ENCODE data around the gene NAA15. TPM values are rescaled to one million over a fixed set of nuclear protein-coding genes. Genes with fewer than 3 reads are reported as not detected.

NAA15 gene
- total RNA-seq, 1 donor from 2014 or later = 35.3 TPM

DNA sequence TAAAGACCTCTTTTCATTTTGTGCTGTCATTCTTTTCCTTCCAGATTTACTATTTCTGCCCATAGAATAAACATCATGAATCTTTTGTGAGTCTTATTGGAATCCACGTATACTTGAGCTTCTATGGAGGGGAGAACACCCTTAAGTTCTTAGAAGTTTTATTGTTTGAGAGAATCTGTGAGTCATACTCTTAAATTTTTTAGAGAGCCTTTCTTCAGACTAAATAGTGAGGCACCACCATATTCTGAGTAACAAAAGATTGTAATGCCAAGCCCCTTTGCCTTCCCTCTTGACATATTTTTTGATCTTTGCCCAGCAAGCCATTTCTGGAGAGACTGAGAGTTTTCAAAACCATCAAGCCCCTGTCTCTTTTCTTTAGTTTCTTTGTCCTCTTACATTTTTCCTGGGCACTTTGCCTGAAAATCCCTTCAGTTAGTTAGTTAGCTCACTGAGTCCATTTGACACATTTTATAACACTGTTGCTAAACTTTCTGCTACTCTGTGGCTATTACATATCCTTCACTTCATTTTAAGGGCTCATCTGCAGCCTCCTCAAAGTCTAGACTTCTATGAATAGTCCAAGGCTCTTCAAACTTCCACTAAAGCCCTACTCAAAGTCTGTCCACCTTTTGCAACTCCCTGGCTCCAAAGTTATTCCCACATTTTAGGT lies 66.3 kb downstream of the NAA15 start:
- Mint-ChIP-seq H3K9me3 (ENCODE audit: low read depth) (no peaks in the 10 kb centered on the region), H3K36me3 (ENCODE audit: low read depth) (peaks cover 11% of the 10 kb centered on the region), H3K27ac (ENCODE audit: unreplicated experiment) (peak overlapping the region; percentile 41), H3K27me3 (ENCODE audit: low read depth) (no peaks in the 10 kb centered on the region), H3K4me1 (ENCODE audit: low read depth) (peaks cover 38% of the 10 kb centered on the region), H3K4me3 (ENCODE audit: unreplicated experiment) (no peak overlapping the region)
- TF ChIP-seq, protein P1, sequence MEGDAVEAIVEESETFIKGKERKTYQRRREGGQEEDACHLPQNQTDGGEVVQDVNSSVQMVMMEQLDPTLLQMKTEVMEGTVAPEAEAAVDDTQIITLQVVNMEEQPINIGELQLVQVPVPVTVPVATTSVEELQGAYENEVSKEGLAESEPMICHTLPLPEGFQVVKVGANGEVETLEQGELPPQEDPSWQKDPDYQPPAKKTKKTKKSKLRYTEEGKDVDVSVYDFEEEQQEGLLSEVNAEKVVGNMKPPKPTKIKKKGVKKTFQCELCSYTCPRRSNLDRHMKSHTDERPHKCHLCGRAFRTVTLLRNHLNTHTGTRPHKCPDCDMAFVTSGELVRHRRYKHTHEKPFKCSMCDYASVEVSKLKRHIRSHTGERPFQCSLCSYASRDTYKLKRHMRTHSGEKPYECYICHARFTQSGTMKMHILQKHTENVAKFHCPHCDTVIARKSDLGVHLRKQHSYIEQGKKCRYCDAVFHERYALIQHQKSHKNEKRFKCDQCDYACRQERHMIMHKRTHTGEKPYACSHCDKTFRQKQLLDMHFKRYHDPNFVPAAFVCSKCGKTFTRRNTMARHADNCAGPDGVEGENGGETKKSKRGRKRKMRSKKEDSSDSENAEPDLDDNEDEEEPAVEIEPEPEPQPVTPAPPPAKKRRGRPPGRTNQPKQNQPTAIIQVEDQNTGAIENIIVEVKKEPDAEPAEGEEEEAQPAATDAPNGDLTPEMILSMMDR (IDR thresholded peaks at IDR 0.05) = no peak
- no peak for DNase-seq (ENCODE audit: low spot score)

DNA sequence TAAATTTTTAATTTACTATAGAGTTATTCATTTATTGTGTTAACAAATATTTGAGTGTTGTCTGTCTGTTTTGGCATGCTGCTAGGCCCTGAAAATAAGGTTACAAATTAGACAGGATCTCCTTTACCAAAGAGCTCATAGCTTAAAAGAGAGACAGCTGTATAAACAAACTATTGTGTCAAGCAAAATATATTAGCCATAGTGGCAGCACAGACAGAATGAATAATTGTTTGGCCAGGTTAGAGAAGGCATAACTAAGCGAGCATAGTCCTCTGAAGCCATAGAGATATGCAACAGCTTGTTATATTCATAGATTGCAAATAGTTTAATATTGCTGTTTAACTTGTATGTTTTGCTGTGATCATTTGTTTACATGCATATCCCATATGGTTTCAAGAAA lies 67.7 kb downstream of the NAA15 start:
- Mint-ChIP-seq H3K27me3 (ENCODE audit: low read depth) (no peaks in the 10 kb centered on the region), H3K36me3 (ENCODE audit: low read depth) (peaks cover 15% of the 10 kb centered on the region), H3K27ac (ENCODE audit: unreplicated experiment) (no peak overlapping the region), H3K4me3 (ENCODE audit: unreplicated experiment) (no peak overlapping the region), H3K4me1 (ENCODE audit: low read depth) (peaks cover 29% of the 10 kb centered on the region), H3K9me3 (ENCODE audit: low read depth) (no peaks in the 10 kb centered on the region)
- TF ChIP-seq, protein P1 (IDR thresholded peaks at IDR 0.05) = no peak
- no peak for DNase-seq (ENCODE audit: low spot score)

DNA sequence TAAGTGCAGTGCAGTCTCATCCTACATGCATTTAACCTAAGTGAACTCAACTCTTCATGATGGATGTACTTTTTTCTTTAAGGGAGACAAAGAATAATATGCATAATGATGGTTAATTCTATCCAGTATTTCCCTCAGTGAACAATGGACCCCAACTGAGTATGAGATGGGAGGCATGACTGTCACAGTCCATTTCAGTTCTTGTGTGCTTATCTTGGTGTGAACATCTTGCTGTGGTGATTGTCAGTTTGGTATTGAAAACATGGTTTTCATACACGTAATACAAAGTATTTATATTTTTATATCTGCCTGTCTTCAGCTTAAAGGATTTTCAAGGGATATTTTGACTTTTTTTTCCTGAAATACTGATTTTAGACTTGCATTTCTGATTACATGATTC lies 72.9 kb downstream of the NAA15 start:
- Mint-ChIP-seq H3K4me1 (ENCODE audit: low read depth) (peaks cover 2% of the 10 kb centered on the region), H3K9me3 (ENCODE audit: low read depth) (no peaks in the 10 kb centered on the region), H3K27me3 (ENCODE audit: low read depth) (no peaks in the 10 kb centered on the region), H3K36me3 (ENCODE audit: low read depth) (peaks cover 23% of the 10 kb centered on the region), H3K27ac (ENCODE audit: unreplicated experiment) (no peak overlapping the region), H3K4me3 (ENCODE audit: unreplicated experiment) (no peak overlapping the region)
- TF ChIP-seq, protein P1 (IDR thresholded peaks at IDR 0.05) = no peak
- no peak for DNase-seq (ENCODE audit: low spot score)

DNA sequence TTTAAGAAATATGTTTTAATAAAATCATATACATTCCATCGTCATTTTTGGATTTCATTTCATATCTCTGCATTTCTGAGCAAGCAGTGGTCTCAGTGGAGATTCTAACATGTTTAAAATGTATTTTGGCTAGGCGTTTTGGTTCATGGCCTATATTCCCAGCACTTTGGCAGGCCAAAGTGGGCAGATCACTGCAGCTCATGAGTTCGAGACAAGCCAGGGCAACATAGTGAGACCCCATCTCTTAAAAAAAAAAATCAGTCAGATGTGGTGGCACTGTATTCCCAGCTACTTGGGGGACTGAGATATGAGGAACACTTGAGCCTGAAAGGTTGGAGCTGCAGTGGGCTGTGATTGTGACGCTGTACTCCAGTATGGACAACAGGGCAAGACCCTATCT lies 85.1 kb downstream of the NAA15 start:
- TF ChIP-seq, protein P1 (IDR thresholded peaks at IDR 0.05) = no peak
- no peak for DNase-seq (ENCODE audit: low spot score)
- H3K27ac Mint-ChIP-seq (ENCODE audit: unreplicated experiment) = no peak overlapping the region
- no peaks in the 10 kb centered on the region for H3K4me1 Mint-ChIP-seq (ENCODE audit: low read depth)
- peaks cover 9% of the 10 kb centered on the region for H3K36me3 Mint-ChIP-seq (ENCODE audit: low read depth)
- H3K27me3 Mint-ChIP-seq (ENCODE audit: low read depth) = no peaks in the 10 kb centered on the region
- H3K4me3 Mint-ChIP-seq (ENCODE audit: unreplicated experiment) = no peak overlapping the region
- no peaks in the 10 kb centered on the region for H3K9me3 Mint-ChIP-seq (ENCODE audit: low read depth)

DNA sequence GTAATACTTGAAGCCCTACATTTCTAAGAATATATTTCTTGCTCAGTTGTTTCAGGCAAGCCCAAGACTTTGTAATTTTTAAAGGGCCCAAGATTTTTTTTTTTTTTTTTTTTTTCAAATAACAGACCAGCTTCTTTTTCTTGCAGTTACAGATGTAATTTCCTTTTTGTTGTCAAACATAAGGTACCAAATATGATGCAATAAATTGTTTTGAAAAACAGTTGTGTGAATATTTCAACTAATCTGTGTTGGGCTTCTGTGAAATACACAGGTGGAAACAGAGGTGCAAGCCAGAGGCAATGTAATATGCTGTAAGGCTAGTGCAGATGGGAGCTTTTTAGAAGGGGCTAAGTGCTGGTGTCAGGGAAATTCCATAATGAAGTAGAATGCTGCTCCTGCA lies 87.8 kb downstream of the NAA15 start:
- no peaks in the 10 kb centered on the region for H3K4me1 Mint-ChIP-seq (ENCODE audit: low read depth)
- TF ChIP-seq, protein P1 (IDR thresholded peaks at IDR 0.05) = no peak
- no peak overlapping the region for H3K27ac Mint-ChIP-seq (ENCODE audit: unreplicated experiment)
- H3K4me3 Mint-ChIP-seq (ENCODE audit: unreplicated experiment) = no peak overlapping the region
- peaks cover 16% of the 10 kb centered on the region for H3K36me3 Mint-ChIP-seq (ENCODE audit: low read depth)
- DNase-seq (ENCODE audit: low spot score) = no peak
- H3K27me3 Mint-ChIP-seq (ENCODE audit: low read depth) = no peaks in the 10 kb centered on the region
- H3K9me3 Mint-ChIP-seq (ENCODE audit: low read depth) = no peaks in the 10 kb centered on the region
